Right lobe of liver (tissue), 4 donors: Measurements from ENCODE around the gene ZDHHC21.

ENCODE experiments used
- CTCF ChIP-seq, 4 donors: fragments of 200-600 bp in 3 of 4; fragments of 450-650 bp in 1 of 4; IDR thresholded peaks; one replicate each; pipeline versions ENCODE4 v1.5.1 to v1.8.0; 2016 to 2022; ENCODE audit warnings: antibody characterized with exemption in 4 of 4, mild to moderate bottlenecking in 2 of 4
- POLR2A ChIP-seq: fragments of 450-650 bp; IDR thresholded peaks from one replicate; pipeline ENCODE4 v1.6.1; 2017; ENCODE audit warnings: antibody characterized with exemption, mild to moderate bottlenecking
- donor health status: DM: no; HTN: no; CAD: no.
- donor health status: DM: no; HTN: no; CAD: no.
- donor health status: DM: no; HTN: yes; CAD: no.

GRCh38 chr9:14705079-14705478 lies 11.8 kb upstream of the ZDHHC21 start:
- no peak for TF ChIP-seq POLR2A
- no peak for TF ChIP-seq CTCF (IDR thresholded peaks at IDR 0.05)
